Adrenal gland (tissue), 12 donors: Measurements from ENCODE around the gene KCNMA1. TPM values are rescaled to one million over a fixed set of nuclear protein-coding genes. Genes with fewer than 3 reads are reported as not detected.

ENCODE experiments used
- DNase-seq, 7 donors: peaks; one replicate each; pipeline ENCODE4 v3.0.0-alpha.2; 2019 to 2020
- H3K27ac ChIP-seq, 5 donors: fragments of 200-600 bp; sonication (generic) in 4 of 5; 1 replicate in 3 of 5; 2 replicates in 2 of 5; pipeline versions ENCODE4 v1.5.1 to v1.8.0; 2016 to 2020; ENCODE audit warnings: mild to moderate bottlenecking in 1 of 5
- H3K27me3 ChIP-seq: fragments of 200-600 bp; 2 replicates; pipeline ENCODE4 v1.8.0; 2021
- H3K36me3 ChIP-seq, 2 donors: fragments of 200-600 bp; replicated peaks in 1 of 2; 1 replicate in 1 of 2; 2 replicates in 1 of 2; pipeline versions ENCODE4 v1.5.1 to v1.8.0; 2018 to 2022
- H3K4me1 ChIP-seq, 2 donors: fragments of 200-600 bp; replicated peaks in 1 of 2; 1 replicate in 1 of 2; 2 replicates in 1 of 2; pipeline versions ENCODE4 v1.5.1 to v1.8.0; 2018 to 2021
- H3K4me3 ChIP-seq, 4 donors: fragments of 200-600 bp; sonication (generic) in 3 of 4; one replicate each; pipeline ENCODE4 v1.5.1; 2016 to 2018
- H3K9me3 ChIP-seq, 3 donors: fragments of 200-600 bp; sonication (generic) in 1 of 3; replicated peaks in 1 of 3; 1 replicate in 2 of 3; 2 replicates in 1 of 3; pipeline versions ENCODE4 v1.5.1 to v1.8.0; 2016 to 2021
- CTCF ChIP-seq, 6 experiments: fragments of 450-650 bp in 4 of 6; fragments of 200-600 bp in 2 of 6; sonication (generic) in 1 of 6; IDR thresholded peaks; 1 replicate in 5 of 6; 2 replicates in 1 of 6; pipeline versions ENCODE4 v1.5.1 to v1.8.0; 2016 to 2021; ENCODE audit warnings: antibody characterized with exemption in 6 of 6, mild to moderate bottlenecking in 2 of 6, moderate library complexity in 1 of 6
- POLR2A ChIP-seq, 2 donors: fragments of 450-650 bp; IDR thresholded peaks; one replicate each; pipeline ENCODE4 v1.6.1; 2017; ENCODE audit warnings: antibody characterized with exemption in 2 of 2, mild to moderate bottlenecking in 2 of 2, moderate library complexity in 1 of 2
- WGBS, 4 donors: extraction: QIAGEN DNeasy Blood & Tissue Kit in 2 of 4; methylation state at CpG; one replicate each; pipeline versions ENCODE4 v1.1.5 to v1.1.7; 2013 to 2017; 5-methylcytosine and 5-hydroxymethylcytosine counted together
- intact Hi-C, 2 donors: fragments of 100-400 bp; cut with DNase I; formaldehyde crosslinking; loops; one replicate each; pipeline versions ENCODE4 v1.14.1 to v1.15.0; 2022 to 2023
- polyA plus RNA-seq, 3 donors: library from polyadenylated mRNA; stranded (reverse); fragments of 200-250 nt in 2 of 3; fragments of 350-450 nt in 1 of 3; fragmentation: Illumina TruSeq in 1 of 3; extraction: RNeasy Lipid Tissue Mini Kit (QIAGEN cat#74804) in 1 of 3; gene quantifications; one replicate each; pipeline ENCODE4 v1.2.3, GENCODE V29; 2013 to 2014
- total RNA-seq, 9 donors: library from RNA; depleted of rRNA in 4 of 9; stranded (reverse); fragments of >200 nt in 4 of 9; fragments of 120-200 nt in 1 of 9; fragmentation: NEBNext Ultra II Directional in 1 of 9; extraction: Animal tissue kit (Norgen Biotek cat#: 25700) in 1 of 9; gene quantifications; one replicate each; pipeline versions ENCODE4 v1.1.0 to v1.2.4, GENCODE V29; 2013 to 2023
- donor health status: healthy with polysubstance abuse.
- donor health status: Bipolar disorder and iron deficiency.
- donor health status: DM: yes; HTN: yes; CAD: no.
- donor health status: DM: no; HTN: no; CAD: no.
- donor health status: DM: no; HTN: no; CAD: no.
- donor health status: DM: yes; HTN: yes; CAD: no.

The KCNMA1 gene
- total and polyA plus RNA-seq, 12 donors: 6.4 to 37.7 (median 13.4) TPM

GRCh38 chr10:77603534-77603927, 34.1 kb downstream of the KCNMA1 start:
- peak overlapping the region in 2 of 5 donors; percentile 20 to 63 for H3K27ac ChIP-seq
- peaks cover 10 to 22% of the 10 kb centered on the region in 2 donors for H3K4me1 ChIP-seq
- H3K4me3 ChIP-seq: no peak overlapping the region
- TF ChIP-seq CTCF (IDR thresholded peaks at IDR 0.05) (no peak), POLR2A (IDR thresholded peaks at IDR 0.05) (no peak)
- no peaks in the 10 kb centered on the region for H3K36me3 ChIP-seq
- no peaks in the 10 kb centered on the region for H3K9me3 ChIP-seq
- 26 to 44% (median 39%) methylated on average over 2 of the region's 2 CpGs; no CpG with 5 or more reads in 1 of the 4 donors for WGBS, 4 donors
- intact Hi-C loops: no loop called here
- no peaks in the 10 kb centered on the region for H3K27me3 ChIP-seq
- no peak for DNase-seq

- no peak for DNase-seq
- peak overlapping the region in 2 of 5 donors; percentile 20 to 63 for H3K27ac ChIP-seq
- 38 to 54% (median 47%) methylated on average over 5 to 7 of the region's 7 CpGs for WGBS, 4 donors
- H3K36me3 ChIP-seq: no peaks in the 10 kb centered on the region
- peaks cover 10 to 22% of the 10 kb centered on the region in 2 donors for H3K4me1 ChIP-seq
- intact Hi-C loops: no loop called here
- no peaks in the 10 kb centered on the region for H3K9me3 ChIP-seq
- no peak for TF ChIP-seq POLR2A (IDR thresholded peaks at IDR 0.05)
- no peaks in the 10 kb centered on the region for H3K27me3 ChIP-seq
- no peak overlapping the region for H3K4me3 ChIP-seq
Measured at GRCh38 chr10:77602913-77603533, 34.6 kb downstream of the KCNMA1 start.

GRCh38 chr10:77602231-77602912, 35.2 kb downstream of the KCNMA1 start:
- no peak for TF ChIP-seq CTCF (IDR thresholded peaks at IDR 0.05)
- TF ChIP-seq POLR2A (IDR thresholded peaks at IDR 0.05): no peak
- Histone ChIP-seq H3K4me1 (peaks cover 10 to 22% of the 10 kb centered on the region in 2 donors), H3K27ac (peak overlapping the region in 1 of 5 donors; percentile 63), H3K36me3 (no peaks in the 10 kb centered on the region), H3K4me3 (no peak overlapping the region), H3K27me3 (no peaks in the 10 kb centered on the region), H3K9me3 (no peaks in the 10 kb centered on the region)
- intact Hi-C loops: no loop called here
- WGBS, 4 donors: 71 to 80% (median 77%) methylated on average over 7 to 8 of the region's 8 CpGs
- no peak for DNase-seq

- intact Hi-C loops: no loop called here
- TF ChIP-seq CTCF (IDR thresholded peaks at IDR 0.05) (no peak), POLR2A (IDR thresholded peaks at IDR 0.05) (no peak)
- 43 to 50% (median 47%) methylated on average over 4 of the region's 4 CpGs for WGBS, 4 donors
- Histone ChIP-seq H3K27ac (peak overlapping the region in 2 of 5 donors; percentile 8 to 63), H3K9me3 (no peaks in the 10 kb centered on the region), H3K36me3 (no peaks in the 10 kb centered on the region), H3K27me3 (no peaks in the 10 kb centered on the region), H3K4me1 (peaks cover 10 to 22% of the 10 kb centered on the region in 2 donors), H3K4me3 (no peak overlapping the region)
- peak; percentile 48 to 80 (median 77) for DNase-seq
Measured at GRCh38 chr10:77601488-77601887, 36.1 kb downstream of the KCNMA1 start.
